CD4-positive, alpha-beta T cell treated with Interleukin-10 for 1 hour (primary cell): ENCODE results near the gene MPI.

ENCODE experiments used
- DNase-seq: peaks from one replicate; pipeline ENCODE4 v3.0.0-alpha.2; 2020

MPI gene

GRCh38 chr15:74937590-74938371 is 47.9 kb downstream of the MPI start, which contains the start of gene COX5A:
Gene COX5A, minus strand, starts transcription at chr15:74938073. Its CDS starts 59 bp downstream, at chr15:74938014.
- DNase-seq: peak; percentile 93

GRCh38 chr15:74950078-74950908 is 60.5 kb downstream of the MPI start:
- DNase-seq: peak; percentile 86

GRCh38 chr15:74951006-74951405 is 61.2 kb downstream of the MPI start:
- no peak for DNase-seq
